Measurements from ENCODE around the gene MRPL10.

Gene MRPL10

GRCh38 chr17:47812146-47812920, 19.0 kb downstream of the MRPL10 start:
- DNase-seq = no peak

GRCh38 chr17:47811709-47812108, 19.6 kb downstream of the MRPL10 start:
- no peak for DNase-seq

- DNase-seq = no peak
Observed at GRCh38 chr17:47810901-47811635, 20.3 kb downstream of the MRPL10 start.

GRCh38 chr17:47810200-47810821, 21.0 kb downstream of the MRPL10 start:
- peak; percentile 7 to 49 for DNase-seq

GRCh38 chr17:47808830-47809480, 22.4 kb downstream of the MRPL10 start:
- DNase-seq = no peak

- no peak for DNase-seq
Observed at GRCh38 chr17:47808036-47808829, 23.1 kb downstream of the MRPL10 start.

- DNase-seq = no peak
Observed at GRCh38 chr17:47807421-47807820, 23.9 kb downstream of the MRPL10 start.

GRCh38 chr17:47806913-47807255, 24.5 kb downstream of the MRPL10 start:
- DNase-seq = no peak

GRCh38 chr17:47806026-47806912, 25.1 kb downstream of the MRPL10 start:
- no peak for DNase-seq

- DNase-seq = no peak
Observed at GRCh38 chr17:47804461-47804860, 26.9 kb downstream of the MRPL10 start.

GRCh38 chr17:47803751-47804150, 27.6 kb downstream of the MRPL10 start:
- no peak for DNase-seq

GRCh38 chr17:47803201-47803600, 28.1 kb downstream of the MRPL10 start:
- DNase-seq = no peak

- DNase-seq = peak; percentile 40 to 69
Observed at GRCh38 chr17:47802341-47803022, 28.9 kb downstream of the MRPL10 start.

GRCh38 chr17:47801906-47802305, 29.4 kb downstream of the MRPL10 start:
- no peak for DNase-seq

GRCh38 chr17:47801176-47801765, 30.1 kb downstream of the MRPL10 start:
- DNase-seq = no peak

GRCh38 chr17:47800686-47801085, 30.7 kb downstream of the MRPL10 start:
- DNase-seq = no peak

GRCh38 chr17:47797797-47798196, 33.5 kb downstream of the MRPL10 start:
- no peak for DNase-seq

GRCh38 chr17:47792979-47793378, 38.4 kb downstream of the MRPL10 start:
- DNase-seq = no peak

- DNase-seq = no peak
Observed at GRCh38 chr17:47792457-47792856, 38.9 kb downstream of the MRPL10 start.

- no peak for DNase-seq
Observed at GRCh38 chr17:47791025-47791424, 40.3 kb downstream of the MRPL10 start.

Measured in CD4-positive, alpha-beta T cell treated with Interferon alpha-2 for 1 hour (primary cell).